Liver (tissue), 9 donors: ENCODE results near the gene MYO9B. TPM values are rescaled to one million over a fixed set of nuclear protein-coding genes. Genes with fewer than 3 reads are reported as not detected.

Experiments
- DNase-seq: peaks from one replicate; pipeline ENCODE4 v3.0.0-alpha.2; 2017; ENCODE audit warnings: low spot score
- H3K27ac ChIP-seq, 2 donors: one replicate each; pipeline ENCODE4 v1.7.0; 2013; ENCODE audit warnings: inconsistent platforms in 2 of 2, low read length in 2 of 2, control low read depth in 1 of 2, low read depth in 1 of 2, mild to moderate bottlenecking in 1 of 2
- H3K27me3 ChIP-seq, 4 donors: one replicate each; pipeline versions ENCODE4 v1.6.1 to v1.7.0; 2013; ENCODE audit warnings: low read length in 3 of 4, inconsistent platforms in 1 of 4, mild to moderate bottlenecking in 1 of 4, moderate library complexity in 1 of 4; ENCODE audit not compliant: control insufficient read depth in 4 of 4, insufficient read depth in 4 of 4
- H3K36me3 ChIP-seq, 4 donors: one replicate each; pipeline versions ENCODE4 v1.6.1 to v1.7.0; 2013; ENCODE audit warnings: low read length in 3 of 4, mild to moderate bottlenecking in 3 of 4, low read depth in 1 of 4, moderate library complexity in 1 of 4; ENCODE audit not compliant: control insufficient read depth in 4 of 4, insufficient read depth in 3 of 4
- H3K4me1 ChIP-seq, 4 donors: one replicate each; pipeline versions ENCODE4 v1.6.1 to v1.7.0; 2013; ENCODE audit warnings: low read length in 3 of 4, mild to moderate bottlenecking in 3 of 4, moderate library complexity in 1 of 4; ENCODE audit not compliant: control insufficient read depth in 4 of 4, insufficient read depth in 4 of 4
- H3K4me3 ChIP-seq, 3 donors: one replicate each; pipeline versions ENCODE4 v1.6.1 to v1.7.0; 2013; ENCODE audit warnings: low read length in 3 of 3, control low read depth in 1 of 3, low read depth in 1 of 3, mild to moderate bottlenecking in 1 of 3
- H3K9ac ChIP-seq, 2 donors: one replicate each; pipeline ENCODE4 v1.7.0; 2013; ENCODE audit warnings: low read length in 2 of 2, mild to moderate bottlenecking in 2 of 2, moderate library complexity in 2 of 2, control low read depth in 1 of 2, low read depth in 1 of 2
- H3K9me3 ChIP-seq, 4 donors: one replicate each; pipeline versions ENCODE4 v1.6.1 to v1.7.0; 2013; ENCODE audit warnings: low read length in 3 of 4; ENCODE audit not compliant: control insufficient read depth in 4 of 4
- CTCF ChIP-seq: fragments of 150-350 bp; IDR thresholded peaks from 2 replicates; pipeline ENCODE4 v1.5.1; 2017; ENCODE audit warnings: improper control_type of control experiment, low read depth, low read length; ENCODE audit not compliant: missing input control
- FOXA1 ChIP-seq: IDR thresholded peaks from 2 replicates; pipeline ENCODE4 v1.6.1; 2016; ENCODE audit warnings: antibody characterized with exemption
- GABPA ChIP-seq, 2 donors: IDR thresholded peaks in 1 of 2; conservative IDR thresholded peaks in 1 of 2; 2 replicates each; pipeline ENCODE4 v1.6.1; 2016; ENCODE audit warnings: antibody characterized with exemption in 2 of 2, mild to moderate bottlenecking in 1 of 2, moderate library complexity in 1 of 2
- RAD21 ChIP-seq, 2 donors: IDR thresholded peaks; 2 replicates each; pipeline ENCODE4 v1.6.1; 2016; ENCODE audit warnings: antibody characterized with exemption in 2 of 2, mild to moderate bottlenecking in 2 of 2
- SP1 ChIP-seq: IDR thresholded peaks from 2 replicates; pipeline ENCODE4 v1.6.1; 2018; ENCODE audit warnings: antibody characterized with exemption, mild to moderate bottlenecking
- YY1 ChIP-seq: IDR thresholded peaks from 2 replicates; pipeline ENCODE4 v1.6.1; 2016; ENCODE audit warnings: antibody characterized with exemption, mild to moderate bottlenecking
- WGBS: extraction: QIAGEN DNeasy Blood & Tissue Kit; methylation state at CpG from one replicate; pipeline ENCODE4 v1.1.7; 2013; 5-methylcytosine and 5-hydroxymethylcytosine counted together
- polyA plus RNA-seq, 2 donors: library from polyadenylated mRNA; stranded (reverse) in 1 of 2; unstranded in 1 of 2; fragments of 200-250 nt in 1 of 2; fragments of >200 nt in 1 of 2; fragmentation: Nextera tagmentation in 1 of 2; extraction: Ambion mirVana in 1 of 2; gene quantifications; one replicate each; pipeline versions ENCODE4 v1.2.1 to v1.2.3, GENCODE V29; 2013 to 2015
- total RNA-seq, 2 donors: library from RNA; depleted of rRNA; stranded (reverse); fragments of >200 nt; gene quantifications; one replicate each; pipeline ENCODE4 v1.2.3, GENCODE V29; 2014
- donor health status: healthy.
- donor health status: healthy.
- donor health status: healthy.
- donor health status: healthy.
- donor health status: healthy.

MYO9B gene
- total and polyA plus RNA-seq, 4 donors = 9.1 to 32.5 (median 21.0) TPM

GRCh38 chr19:17259934-17260333, 184.4 kb downstream of the MYO9B start:
- no peak for DNase-seq
- H3K4me3 ChIP-seq = no peak overlapping the region
- peaks cover 0 to 5% (median 2%) of the 10 kb centered on the region in 4 donors for H3K4me1 ChIP-seq
- no peaks in the 10 kb centered on the region for H3K9me3 ChIP-seq
- H3K9ac ChIP-seq = no peak overlapping the region
- H3K27ac ChIP-seq = no peak overlapping the region
- H3K27me3 ChIP-seq = no peaks in the 10 kb centered on the region
- no peaks in the 10 kb centered on the region for H3K36me3 ChIP-seq
- no peak for TF ChIP-seq GABPA (IDR thresholded peaks at IDR 0.05 in 1 of 2, conservative IDR thresholded peaks at IDR 0.05 in 1 of 2)
- WGBS = 60% methylated on average over 1 of the region's 1 CpG

- H3K27ac ChIP-seq = no peak overlapping the region
- DNase-seq = peak; percentile 91
- no peak overlapping the region for H3K4me3 ChIP-seq
- no peaks in the 10 kb centered on the region for H3K27me3 ChIP-seq
- WGBS = 24% methylated on average over 15 of the region's 15 CpGs
- no peaks in the 10 kb centered on the region for H3K9me3 ChIP-seq
- H3K4me1 ChIP-seq = no peaks in the 10 kb centered on the region
- H3K9ac ChIP-seq = no peak overlapping the region
- TF ChIP-seq RAD21 (IDR thresholded peaks at IDR 0.05) = peak; percentile 70 to 90
- TF ChIP-seq YY1 = no peak
- no peak for TF ChIP-seq GABPA (IDR thresholded peaks at IDR 0.05 in 1 of 2, conservative IDR thresholded peaks at IDR 0.05 in 1 of 2)
- TF ChIP-seq CTCF = peak; percentile 89
- H3K36me3 ChIP-seq = no peaks in the 10 kb centered on the region
Observed at GRCh38 chr19:17260842-17261325, 185.3 kb downstream of the MYO9B start.

GRCh38 chr19:17262557-17262956, 187.0 kb downstream of the MYO9B start:
- no peak overlapping the region for H3K9ac ChIP-seq
- H3K4me1 ChIP-seq = peaks cover 0 to 2% (median 1%) of the 10 kb centered on the region in 4 donors
- H3K27ac ChIP-seq = no peak overlapping the region
- H3K27me3 ChIP-seq = no peaks in the 10 kb centered on the region
- no peak overlapping the region for H3K4me3 ChIP-seq
- no peak for TF ChIP-seq FOXA1
- TF ChIP-seq SP1 = no peak
- DNase-seq = no peak
- WGBS = 90% methylated on average over 16 of the region's 16 CpGs
- H3K36me3 ChIP-seq = no peaks in the 10 kb centered on the region
- no peaks in the 10 kb centered on the region for H3K9me3 ChIP-seq

Other genes starting within 250 kb of the MYO9B start
- gene SIN3B, start 246.4 kb upstream of the MYO9B start, total RNA-seq = 10 to 100 TPM; 10.7 to 17.1 TPM
- gene SIN3B, start 246.4 kb upstream of the MYO9B start, polyA plus RNA-seq = 1 to 10 TPM; 6.1 to 6.4 TPM
- 1 to 10 TPM in 1 of 2 donors, under 1 TPM in 1; 0.08 to 1.6 TPM for gene F2RL3, start 186.8 kb upstream of the MYO9B start, total RNA-seq
- gene F2RL3, start 186.8 kb upstream of the MYO9B start, polyA plus RNA-seq = under 1 TPM; 0.18 to 0.22 TPM
- gene CPAMD8, start 49.0 kb upstream of the MYO9B start, total RNA-seq = 1 to 10 TPM; 1.0 to 1.4 TPM
- 1 to 10 TPM in 1 of 2 donors, under 1 TPM in 1; 0.92 to 1.2 TPM for gene CPAMD8, start 49.0 kb upstream of the MYO9B start, polyA plus RNA-seq
- gene HAUS8, start 325 bp upstream of the MYO9B start, total RNA-seq = 1 to 10 TPM; 3.3 to 5.7 TPM
- 1 to 10 TPM; 3.3 to 4.2 TPM for gene HAUS8, start 325 bp upstream of the MYO9B start, polyA plus RNA-seq
- gene USE1, start 139.6 kb downstream of the MYO9B start, total RNA-seq = 10 to 100 TPM in 1 of 2 donors, 1 to 10 TPM in 1; 9.6 to 13.6 TPM
- 10 to 100 TPM; 22.6 to 27.8 TPM for gene USE1, start 139.6 kb downstream of the MYO9B start, polyA plus RNA-seq
- gene OCEL1, start 150.4 kb downstream of the MYO9B start, total RNA-seq = 10 to 100 TPM in 1 of 2 donors, 1 to 10 TPM in 1; 4.9 to 10.5 TPM
- 10 to 100 TPM; 31.1 to 32.5 TPM for gene OCEL1, start 150.4 kb downstream of the MYO9B start, polyA plus RNA-seq
- gene NR2F6, start 170.1 kb downstream of the MYO9B start, total RNA-seq = 10 to 100 TPM; 52.2 to 86.1 TPM
- 10 to 100 TPM; 30.5 to 53.1 TPM for gene NR2F6, start 170.1 kb downstream of the MYO9B start, polyA plus RNA-seq
- gene USHBP1, start 189.0 kb downstream of the MYO9B start, total RNA-seq = 1 to 10 TPM; 2.1 to 2.6 TPM
- gene USHBP1, start 189.0 kb downstream of the MYO9B start, polyA plus RNA-seq = 1 to 10 TPM; 1.2 to 1.6 TPM
- 10 to 100 TPM; 29.3 to 47.0 TPM for gene BABAM1, start 191.7 kb downstream of the MYO9B start, total RNA-seq
- 10 to 100 TPM; 31.3 to 35.7 TPM for gene BABAM1, start 191.7 kb downstream of the MYO9B start, polyA plus RNA-seq
- gene ANKLE1, start 206.1 kb downstream of the MYO9B start, total RNA-seq = 10 to 100 TPM in 1 of 2 donors, under 1 TPM in 1; 0.42 to 43.2 TPM
- under 1 TPM; 0.10 to 0.15 TPM for gene ANKLE1, start 206.1 kb downstream of the MYO9B start, polyA plus RNA-seq
- gene ABHD8, start 227.6 kb downstream of the MYO9B start, total RNA-seq = 10 to 100 TPM in 1 of 2 donors, 1 to 10 TPM in 1; 6.3 to 26.9 TPM
- gene ABHD8, start 227.6 kb downstream of the MYO9B start, polyA plus RNA-seq = 10 to 100 TPM in 1 of 2 donors, 1 to 10 TPM in 1; 8.6 to 20.2 TPM
- gene MRPL34, start 230.1 kb downstream of the MYO9B start, total RNA-seq = 100 to 1,000 TPM in 1 of 2 donors, 10 to 100 TPM in 1; 23.3 to 123 TPM
- 100 to 1,000 TPM; 158 to 301 TPM for gene MRPL34, start 230.1 kb downstream of the MYO9B start, polyA plus RNA-seq
- gene DDA1, start 233.8 kb downstream of the MYO9B start, total RNA-seq = 10 to 100 TPM in 1 of 2 donors, 1 to 10 TPM in 1; 7.9 to 13.5 TPM
- 10 to 100 TPM; 28.2 to 37.9 TPM for gene DDA1, start 233.8 kb downstream of the MYO9B start, polyA plus RNA-seq